D341Med (cell line): ENCODE measurements around the gene CRELD2.
A peak's percentile ranks its signal among the peaks of the same experiment; 100 is the strongest.

Experiments used
- DNase-seq: peaks from one replicate; pipeline ENCODE4 v3.0.0; 2012; ENCODE audit warnings: low spot score

Gene CRELD2

DNA sequence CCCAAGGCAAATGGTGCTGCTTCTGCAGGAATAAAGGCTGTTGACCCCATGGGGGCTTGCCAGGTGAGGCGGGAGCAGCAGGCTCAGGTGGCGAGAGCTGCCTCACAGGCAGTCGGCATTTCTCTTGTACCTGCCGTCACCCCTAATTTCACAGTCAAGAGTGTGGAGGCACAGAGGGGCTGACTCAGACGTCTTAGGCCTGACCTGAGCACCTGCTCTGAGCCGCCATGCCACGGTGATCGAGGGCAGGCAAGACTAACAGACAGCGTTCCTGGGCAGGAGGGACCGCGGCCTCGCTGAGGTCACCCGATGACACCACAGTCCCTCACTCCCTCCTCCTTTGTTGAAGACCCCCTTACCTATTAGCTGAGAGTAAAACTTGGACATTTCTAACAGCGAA is 5.4 kb upstream of the CRELD2 start:
- no peak for DNase-seq

DNA sequence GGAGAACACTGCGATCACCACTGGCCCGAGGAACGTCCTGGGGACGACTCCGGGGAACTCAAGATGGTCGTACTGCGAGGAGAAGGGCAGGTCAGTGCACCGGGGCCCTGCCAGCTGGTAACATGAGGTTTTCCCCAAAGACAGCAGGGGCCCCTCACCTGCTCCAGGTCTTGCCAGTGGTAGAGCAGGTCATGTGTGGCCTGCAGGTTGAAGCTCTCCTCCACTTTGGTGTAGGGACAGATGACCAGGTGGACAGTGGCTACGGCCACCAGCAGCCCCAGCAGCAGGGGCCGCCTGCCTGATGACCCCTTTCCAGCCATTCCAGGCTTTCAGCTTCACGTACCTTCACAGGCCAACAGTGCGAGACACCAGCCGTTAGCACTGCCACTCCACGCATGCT is 5.0 kb upstream of the CRELD2 start:
- no peak for DNase-seq

DNA sequence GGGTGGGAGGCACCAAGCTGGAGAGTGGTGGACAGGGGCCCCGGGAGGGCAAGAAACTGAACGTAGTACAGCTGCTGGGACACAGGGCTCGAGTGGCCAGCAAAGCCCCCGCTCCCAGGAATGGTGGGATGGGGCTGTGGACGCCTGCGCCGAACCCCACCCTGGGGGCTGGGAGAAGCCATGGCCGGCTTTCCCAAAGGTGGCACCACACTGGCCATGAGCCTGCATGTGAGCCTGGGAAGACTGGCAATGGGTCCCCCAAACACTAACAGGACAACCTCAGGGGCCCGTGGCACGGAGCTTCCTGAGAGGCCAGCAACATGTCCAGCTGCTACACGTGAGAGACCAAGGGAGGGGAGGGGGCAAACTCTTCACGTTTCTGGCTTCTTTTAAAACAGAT is 4.2 kb upstream of the CRELD2 start:
- no peak for DNase-seq

DNA sequence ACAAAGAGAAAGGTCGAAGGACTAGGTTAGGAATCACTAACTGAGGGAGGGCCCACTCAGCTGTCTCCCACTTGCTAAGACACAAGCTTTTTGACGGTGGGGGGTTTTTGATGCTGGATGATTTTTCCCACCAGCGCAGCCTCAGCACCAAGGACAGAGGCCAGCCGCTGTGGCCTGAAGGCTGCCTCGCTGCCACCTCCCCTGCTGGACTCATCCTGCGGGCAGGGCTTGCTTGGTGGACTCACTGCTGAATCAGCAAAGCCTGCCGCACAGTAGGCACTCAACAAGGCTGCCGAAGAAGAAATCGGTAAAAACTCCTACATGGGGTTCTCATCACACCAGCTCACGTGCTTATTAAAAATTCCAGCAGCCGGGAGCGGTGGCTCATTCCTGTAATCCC is 2.8 kb upstream of the CRELD2 start:
- no peak for DNase-seq

DNA sequence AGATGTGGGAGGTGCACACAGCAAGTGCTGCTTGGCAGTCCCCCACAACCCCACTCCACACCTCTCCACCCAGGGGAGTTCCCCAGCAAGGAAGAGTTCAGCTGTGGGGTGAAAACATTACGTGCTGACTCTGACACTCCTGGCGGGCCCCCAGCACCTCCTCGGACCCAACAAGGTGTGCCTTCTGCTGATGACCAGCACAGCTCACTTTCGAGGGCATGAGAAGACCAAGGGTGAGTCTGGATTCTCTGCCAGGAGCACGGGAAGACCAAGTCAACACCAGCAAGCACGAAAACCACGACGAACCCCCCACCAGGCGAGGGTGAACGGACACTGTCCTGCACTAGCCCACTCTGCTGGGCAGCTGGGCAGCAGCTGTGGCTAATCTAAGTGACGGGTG is 1.6 kb upstream of the CRELD2 start:
- no peak for DNase-seq

DNA sequence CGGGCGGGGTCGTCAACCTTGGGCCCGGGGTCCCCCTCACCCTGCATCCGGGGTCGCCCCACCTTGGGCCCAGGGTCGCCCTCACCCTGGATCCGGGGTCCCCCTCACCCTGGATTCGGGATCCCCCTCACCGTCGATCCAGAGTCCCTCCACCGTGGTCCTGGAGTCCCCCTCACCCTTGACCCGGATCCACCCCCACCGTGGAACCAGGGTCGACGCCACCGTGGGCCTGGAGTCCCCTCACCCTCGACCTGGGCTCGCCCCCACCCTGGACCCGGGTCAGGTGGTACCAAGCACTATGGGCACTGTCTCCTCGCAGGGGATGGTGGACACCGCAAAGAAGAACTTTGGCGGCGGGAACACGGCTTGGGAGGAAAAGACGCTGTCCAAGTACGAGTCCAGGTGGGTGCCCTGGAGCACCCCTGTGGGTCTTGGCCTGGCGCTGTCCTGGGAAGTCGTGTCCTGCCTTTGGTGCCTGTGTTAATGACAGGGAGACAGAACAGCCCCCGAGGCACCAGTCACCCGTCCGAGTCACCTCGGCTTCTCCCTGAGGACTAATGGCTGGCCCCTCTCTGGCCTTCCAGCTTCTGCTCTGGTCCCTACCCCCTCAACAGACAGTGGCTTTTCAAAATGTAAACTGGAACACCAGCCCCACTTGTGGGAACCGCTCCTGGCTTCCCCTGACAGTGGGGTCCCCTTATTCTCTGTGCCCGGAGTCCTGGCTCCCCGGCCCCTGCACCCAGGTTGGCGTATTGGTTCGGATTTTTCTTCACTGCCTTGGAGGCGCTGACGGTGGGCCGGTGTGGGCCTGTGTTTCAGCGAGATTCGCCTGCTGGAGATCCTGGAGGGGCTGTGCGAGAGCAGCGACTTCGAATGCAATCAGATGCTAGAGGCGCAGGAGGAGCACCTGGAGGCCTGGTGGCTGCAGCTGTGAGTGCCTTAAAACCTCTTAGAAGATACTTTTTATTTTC is 762 bp downstream of the CRELD2 start:
- DNase-seq, result no peak

DNA sequence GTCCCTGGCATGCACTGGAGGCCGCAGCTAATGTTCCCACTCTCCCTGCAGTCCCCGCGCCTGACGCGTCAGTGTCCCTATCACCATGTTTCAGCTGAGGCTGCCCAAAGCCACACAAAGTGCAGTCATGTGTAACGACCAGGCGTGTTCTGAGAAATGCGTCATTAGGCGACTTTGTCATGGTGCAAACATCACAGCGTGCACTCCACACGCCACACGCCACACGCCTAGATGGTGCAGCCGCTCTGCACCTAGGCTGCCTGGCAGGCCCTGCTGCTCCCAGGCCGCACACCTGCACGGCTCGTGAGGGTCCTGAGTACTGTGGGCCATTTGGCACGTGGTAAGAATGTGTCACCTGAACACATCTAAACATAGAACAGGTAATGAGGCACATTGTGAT is 2.4 kb downstream of the CRELD2 start:
- no peak for DNase-seq

DNA sequence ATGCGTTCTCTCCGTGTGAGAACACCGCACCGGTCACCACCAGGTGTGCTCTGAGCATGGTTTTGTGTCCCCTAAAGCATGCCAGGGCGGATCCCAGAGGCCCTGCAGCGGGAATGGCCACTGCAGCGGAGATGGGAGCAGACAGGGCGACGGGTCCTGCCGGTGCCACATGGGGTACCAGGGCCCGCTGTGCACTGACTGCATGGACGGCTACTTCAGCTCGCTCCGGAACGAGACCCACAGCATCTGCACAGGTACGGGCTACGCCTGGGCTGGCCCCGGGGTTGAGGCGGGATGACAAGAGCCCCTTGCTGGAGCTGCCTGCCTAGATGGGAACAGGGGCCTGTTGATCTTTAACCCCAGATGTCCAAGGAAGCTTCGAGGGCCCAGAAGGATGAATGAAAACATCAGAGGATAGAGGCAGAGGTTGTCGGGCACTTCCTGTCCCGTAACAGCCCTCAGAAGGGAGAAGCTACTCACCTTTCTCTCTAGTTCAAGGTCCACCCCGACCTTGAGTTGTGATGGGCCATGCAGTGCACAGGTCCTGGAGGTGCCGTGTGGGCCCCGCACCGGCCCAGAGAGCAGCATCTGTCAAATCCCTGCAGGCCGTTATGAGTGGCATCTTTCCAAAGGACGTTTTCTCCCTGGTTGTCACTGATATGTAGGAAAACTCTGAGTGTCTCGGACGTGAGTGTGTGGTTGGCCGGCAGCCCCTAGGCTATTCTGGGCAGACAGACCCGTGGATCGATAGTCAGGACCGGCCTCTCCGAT is 3.3 kb downstream of the CRELD2 start:
- DNase-seq, result no peak

DNA sequence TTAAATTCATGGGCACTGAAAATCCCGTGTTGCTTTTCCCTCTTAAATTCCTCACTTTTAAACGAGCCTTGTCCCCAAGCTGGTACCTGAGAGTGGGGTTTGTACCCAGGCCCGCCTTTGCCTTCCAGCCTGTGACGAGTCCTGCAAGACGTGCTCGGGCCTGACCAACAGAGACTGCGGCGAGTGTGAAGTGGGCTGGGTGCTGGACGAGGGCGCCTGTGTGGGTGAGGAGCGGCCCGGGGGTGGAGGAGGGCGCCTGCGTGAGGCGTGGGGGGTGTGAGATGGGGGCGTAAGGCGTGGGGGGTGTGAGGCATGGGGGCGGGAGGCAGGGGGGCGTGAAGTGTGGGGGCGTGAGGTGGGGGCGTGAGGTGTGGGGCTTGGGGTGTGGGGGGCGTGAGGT is 4.0 kb downstream of the CRELD2 start:
- no peak for DNase-seq

DNA sequence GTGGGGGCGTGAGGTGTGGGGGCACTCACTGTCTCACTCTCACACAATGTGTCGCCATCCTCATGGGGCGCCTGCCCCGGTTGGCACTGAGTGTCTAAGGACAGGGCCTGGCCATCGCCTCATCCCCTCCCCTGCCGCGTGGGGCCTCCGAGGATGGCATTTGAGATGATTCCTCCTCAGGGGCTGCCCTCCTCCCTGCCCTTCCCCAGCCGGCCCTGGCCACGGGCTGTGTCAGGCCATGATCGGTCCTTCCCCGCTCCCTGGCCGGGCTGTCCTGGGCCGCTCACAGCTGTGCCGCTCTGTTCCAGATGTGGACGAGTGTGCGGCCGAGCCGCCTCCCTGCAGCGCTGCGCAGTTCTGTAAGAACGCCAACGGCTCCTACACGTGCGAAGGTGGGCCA is 4.5 kb downstream of the CRELD2 start:
- DNase-seq, result no peak

DNA sequence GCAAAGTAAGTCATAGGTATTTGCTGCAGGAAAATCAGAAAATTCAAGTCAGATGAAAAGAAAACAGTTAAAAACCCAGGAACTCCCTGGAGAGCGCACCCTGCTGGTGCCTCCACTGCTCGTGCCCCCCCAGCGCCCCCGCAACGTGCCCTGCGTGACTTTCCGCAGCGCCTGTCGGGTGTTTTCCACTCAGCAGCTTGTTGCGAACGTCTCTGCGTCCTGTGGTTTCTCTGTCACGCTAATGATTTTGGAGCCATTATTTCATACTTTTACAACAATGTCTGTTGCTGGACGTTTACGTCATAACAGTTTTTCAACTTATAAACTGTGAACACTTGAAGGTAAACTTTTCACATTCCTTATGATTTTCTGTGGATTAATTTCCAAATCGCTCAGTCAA is 5.0 kb downstream of the CRELD2 start:
- no peak for DNase-seq

DNA sequence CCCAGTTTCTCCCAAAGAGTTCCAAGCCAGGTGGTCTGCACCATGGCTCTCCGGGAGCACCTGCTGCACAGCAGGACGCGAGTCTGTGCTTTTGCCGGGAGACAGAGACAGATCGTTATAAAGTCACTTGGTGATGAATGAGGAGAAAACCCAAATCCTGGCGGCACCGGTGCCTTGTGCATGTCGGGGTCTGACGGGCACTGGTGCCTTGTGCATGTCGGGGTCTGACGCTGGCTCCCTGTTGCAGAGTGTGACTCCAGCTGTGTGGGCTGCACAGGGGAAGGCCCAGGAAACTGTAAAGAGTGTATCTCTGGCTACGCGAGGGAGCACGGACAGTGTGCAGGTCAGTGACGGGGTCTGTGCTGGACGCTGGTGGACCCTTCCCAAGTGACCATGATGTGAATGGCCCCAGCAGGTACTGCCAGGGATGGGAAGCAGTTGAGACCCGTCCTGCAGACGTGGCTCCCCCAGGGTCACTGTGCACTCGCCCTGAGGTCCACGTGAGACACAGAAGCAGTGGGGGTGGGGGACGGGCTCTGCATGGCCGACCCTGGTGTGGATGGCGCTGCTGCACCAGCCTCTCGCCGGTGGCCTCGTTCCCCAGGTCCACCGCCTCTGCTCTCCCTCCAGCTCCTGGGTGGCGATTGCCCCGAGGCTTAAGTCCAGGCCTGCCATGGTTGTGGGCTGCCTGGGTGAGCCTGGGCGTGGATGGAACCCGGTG is 5.8 kb downstream of the CRELD2 start:
- no peak for DNase-seq

DNA sequence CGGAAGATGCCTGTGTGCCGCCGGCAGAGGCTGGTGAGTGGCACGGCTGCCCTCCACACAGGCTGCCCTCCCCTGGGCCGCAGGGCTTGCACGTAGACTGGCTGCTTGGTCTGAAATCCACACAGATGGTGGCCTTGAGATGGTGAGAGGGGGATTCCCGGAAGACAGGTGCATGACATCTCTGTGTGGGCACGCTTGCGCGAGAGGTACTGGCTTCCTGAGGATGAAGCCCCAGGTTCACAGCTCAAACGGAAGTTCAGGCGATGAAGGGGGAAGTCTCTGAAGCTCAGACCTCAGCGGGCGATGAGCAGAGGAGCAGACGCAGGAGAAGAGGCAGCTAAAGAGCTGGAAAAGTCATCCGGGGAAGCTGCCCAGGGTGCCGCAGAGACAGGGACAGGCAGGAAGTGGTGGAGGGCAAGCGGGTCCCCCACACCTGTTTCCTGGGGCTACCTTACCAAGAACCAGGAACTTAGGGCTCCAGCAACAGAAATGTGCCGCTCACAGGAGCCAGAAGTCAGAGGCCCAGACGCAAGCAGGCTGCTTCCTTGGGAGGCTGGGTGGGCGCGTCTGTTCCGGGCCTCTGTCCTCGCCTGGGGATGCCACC is 7.2 kb downstream of the CRELD2 start:
- DNase-seq, result no peak

DNA sequence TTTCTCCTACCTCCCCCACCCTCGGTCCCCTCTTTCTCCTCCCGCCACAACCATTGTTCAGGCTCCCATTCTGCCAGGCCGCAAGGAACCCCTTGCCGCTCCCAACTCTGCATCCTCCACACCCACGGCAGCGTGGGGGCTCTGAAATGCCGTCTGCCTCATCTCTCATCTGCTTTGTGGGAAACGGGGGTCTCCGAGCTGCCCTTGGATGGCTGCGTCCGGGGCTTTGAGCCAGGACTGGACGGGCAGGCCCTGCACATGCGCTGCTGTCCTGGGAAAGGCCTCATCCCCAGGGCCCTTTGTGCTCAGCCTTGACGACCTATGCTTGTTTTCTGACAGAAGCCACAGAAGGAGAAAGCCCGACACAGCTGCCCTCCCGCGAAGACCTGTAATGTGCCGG is 8.5 kb downstream of the CRELD2 start:
- DNase-seq, result no peak

DNA sequence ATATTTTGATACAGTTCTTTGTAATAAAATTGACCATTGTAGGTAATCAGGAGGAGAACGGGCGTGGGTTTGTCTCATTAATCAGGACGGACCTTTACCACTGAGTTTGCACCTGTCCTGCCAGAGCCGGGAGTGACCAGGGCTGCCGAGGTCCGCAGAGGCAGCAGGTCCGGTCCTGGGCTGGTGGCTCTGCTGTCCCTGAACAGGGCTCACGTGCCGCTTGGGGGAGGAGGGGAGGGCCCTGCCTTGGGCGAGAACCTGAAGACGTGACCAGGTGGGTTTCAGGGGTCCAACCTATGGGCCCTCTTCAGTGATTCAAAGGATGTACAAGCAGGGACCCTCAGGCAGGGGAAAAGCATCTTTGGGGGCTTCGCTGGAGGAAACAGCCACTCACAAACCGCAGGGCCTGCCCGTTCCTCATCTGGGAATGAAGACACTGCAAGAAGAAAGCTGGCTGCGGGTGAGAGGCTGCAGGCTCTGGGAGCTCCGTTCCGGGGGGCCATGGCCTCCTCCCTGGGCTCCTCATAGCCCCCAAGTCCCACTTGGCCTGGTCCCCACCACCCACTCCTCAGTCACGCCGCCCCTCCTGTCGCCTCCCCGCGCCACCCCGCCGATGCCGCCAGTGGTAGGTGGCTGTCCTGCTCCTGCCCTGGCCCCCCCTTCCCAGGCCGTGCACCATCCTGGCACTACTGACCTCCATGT is 9.2 kb downstream of the CRELD2 start:
- no peak for DNase-seq

DNA sequence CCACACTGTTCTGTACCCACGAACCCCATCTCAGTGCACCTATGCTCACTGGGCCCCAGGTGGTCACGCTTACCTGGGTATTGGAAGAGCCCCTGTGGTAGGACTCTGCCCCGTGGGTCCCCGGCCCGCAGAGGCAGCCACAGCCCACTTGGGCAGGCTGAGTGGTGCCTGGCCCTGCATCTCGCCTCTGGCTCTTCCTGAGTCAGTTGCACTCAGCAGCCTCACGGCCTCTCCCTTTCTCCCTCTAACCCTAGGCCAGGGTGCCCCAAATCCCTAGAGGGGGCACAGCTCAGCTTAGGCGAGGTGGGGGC is 9.7 kb downstream of the CRELD2 start:
- DNase-seq, result no peak

DNA sequence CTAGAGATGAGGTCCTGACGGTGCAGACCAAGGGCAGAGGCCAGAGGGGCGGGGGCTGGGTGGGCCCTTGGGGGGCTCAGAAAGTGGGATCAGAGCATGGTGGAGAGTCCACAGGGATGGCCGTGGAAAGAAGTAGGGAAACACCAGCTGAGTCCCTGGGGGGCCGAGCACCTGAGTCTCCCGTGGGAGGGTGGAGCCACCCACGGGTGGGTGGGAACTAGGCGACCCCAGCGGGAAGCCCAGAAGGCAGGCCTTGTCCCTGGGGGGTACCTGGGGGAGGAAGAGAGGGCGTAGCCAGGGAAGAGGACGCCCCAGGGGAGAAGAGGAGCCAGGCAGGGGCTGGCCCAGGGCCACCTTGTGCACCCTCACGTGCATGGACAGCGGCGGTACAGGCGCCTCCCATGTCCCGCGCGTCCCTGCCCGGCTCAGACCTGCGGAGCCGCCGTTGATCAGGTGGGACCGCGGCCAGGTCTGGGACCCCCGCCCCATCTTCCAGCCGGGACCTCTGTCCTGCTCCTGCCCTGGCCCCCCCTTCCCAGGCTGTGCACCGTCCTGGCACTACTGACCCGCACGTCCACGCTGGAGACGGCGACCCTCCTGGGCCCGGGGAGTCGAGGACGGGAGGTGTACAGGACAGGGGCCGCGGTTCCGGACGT is 10.2 kb downstream of the CRELD2 start:
- no peak for DNase-seq

DNA sequence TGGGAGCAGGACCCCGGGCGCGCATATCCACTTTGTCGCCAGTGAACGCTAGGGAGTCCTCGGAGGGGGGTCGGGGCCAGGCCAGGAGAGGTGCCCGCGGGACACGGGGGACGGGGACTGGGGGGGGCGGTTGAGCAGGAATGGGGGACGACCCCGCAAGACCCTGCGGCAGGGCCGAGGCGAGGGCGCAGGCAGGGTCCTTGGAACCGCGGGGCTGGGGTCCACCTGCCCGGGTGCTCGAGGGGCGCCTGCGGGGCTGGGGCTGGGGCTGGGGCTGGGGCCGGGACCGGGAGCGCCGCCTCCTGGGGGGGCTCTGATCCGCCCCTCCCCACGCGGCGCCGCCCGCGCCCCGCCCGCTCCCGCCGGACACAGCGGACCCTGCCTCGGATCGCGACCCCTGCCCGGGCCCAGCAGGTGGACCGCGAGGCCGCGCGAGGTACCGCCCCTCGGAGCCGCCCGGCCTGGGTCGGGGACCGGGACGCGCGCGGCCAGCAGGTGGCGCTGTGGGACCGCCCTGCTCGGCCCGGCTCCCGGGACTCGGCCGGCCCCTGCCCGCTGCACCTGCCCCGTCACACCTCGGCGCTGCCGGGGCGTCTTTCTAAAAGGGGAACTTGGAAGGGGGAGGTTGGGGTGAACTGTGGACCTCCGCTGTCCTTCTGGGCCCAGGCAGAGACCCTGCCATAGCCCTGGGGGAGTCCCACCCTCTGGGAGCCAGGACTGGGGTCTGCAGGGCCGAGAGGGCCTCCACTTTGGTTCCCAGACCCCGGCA is 11.0 kb downstream of the CRELD2 start:
- peak; percentile 97 for DNase-seq

DNA sequence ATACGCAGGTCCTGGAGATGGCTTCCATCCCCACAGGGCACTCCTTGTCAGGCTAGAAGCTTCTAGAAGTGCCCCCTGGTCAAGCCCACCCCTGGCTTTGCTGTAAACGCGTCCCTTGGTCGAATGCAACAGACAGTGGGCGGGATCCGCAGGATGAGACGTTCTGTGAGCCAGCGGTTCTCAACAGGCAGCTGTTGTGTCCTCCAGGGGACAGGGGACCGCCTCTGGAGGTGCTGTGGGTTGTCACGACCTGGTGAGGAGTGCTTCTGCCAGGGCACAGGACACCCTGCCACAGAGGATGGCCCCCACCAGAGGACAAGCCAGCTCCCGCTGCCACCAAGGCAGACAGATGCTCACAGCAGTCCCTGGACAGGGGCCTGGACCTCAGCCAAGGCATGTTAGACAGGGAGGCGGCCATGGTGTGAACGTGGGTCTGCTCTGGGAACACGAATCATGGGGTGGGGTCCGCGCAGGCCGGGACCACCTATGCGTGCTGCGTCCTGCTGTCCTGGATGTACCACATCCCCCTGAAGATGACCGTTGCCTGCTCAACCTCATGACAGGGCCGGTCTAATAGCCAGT is 11.7 kb downstream of the CRELD2 start:
- DNase-seq, result no peak
